ENCODE measurements around the gene UNC13D.

- no peak for TF ChIP-seq REST (IDR thresholded peaks at IDR 0.05; ENCODE audit: low read depth)
- no peak for TF ChIP-seq TAF1 (IDR thresholded peaks at IDR 0.05; ENCODE audit: low read depth)
These were observed 28.5 kb upstream of the UNC13D start for GRCh38 chr17:75872434-75873351.

All from Ishikawa (cell line).